T47D (cell line): ENCODE measurements around the gene CCDC6.
"Not testable (repeated sequence)": the region's sequence is repeated elsewhere in the genome, so short reads cannot be mapped to it uniquely, and the experiment has no call there.

ENCODE experiments used
- DNase-seq, 2 experiments: peaks; one replicate each; pipeline versions ENCODE4 v3.0.0 to v3.0.0-alpha.2; 2011 to 2012; ENCODE audit warnings: low read depth in 1 of 2, low spot score in 1 of 2
- JUND ChIP-seq: IDR thresholded peaks from 2 replicates; pipeline ENCODE4 v1.6.1; 2012; ENCODE audit warnings: low read depth
- in situ Hi-C: cut with HindIII; loops from 2 replicates; pipeline ENCODE4 v1.10.0; 2016; ENCODE audit warnings: low sequenced_read_pairs, low pct_unique_long_range_greater_than_20kb

Gene CCDC6

DNA sequence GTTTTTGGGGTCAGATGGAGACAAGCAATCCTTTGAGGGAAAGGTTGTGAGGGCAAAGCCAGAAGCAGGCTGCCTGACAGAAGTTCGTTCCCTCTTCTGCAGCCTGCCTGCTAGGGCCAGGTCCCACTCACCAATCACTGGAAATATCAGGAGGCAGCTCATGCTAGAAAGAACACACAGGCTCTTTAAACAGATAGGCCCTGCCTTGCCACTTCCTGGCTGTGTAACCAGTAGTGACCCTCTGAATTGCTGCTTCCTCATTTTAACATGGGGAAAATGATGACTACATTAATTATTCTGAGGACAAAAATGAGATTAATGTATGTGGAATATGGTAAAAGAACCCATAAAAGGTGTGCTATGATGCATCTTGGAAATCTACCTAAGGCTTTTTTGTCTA lies 102.6 kb downstream of the CCDC6 start:
- in situ Hi-C loops, result no loop called here
- TF ChIP-seq JUND, result no peak
- no peak for DNase-seq

- DNase-seq, result no peak
- in situ Hi-C loops, result no loop called here
- TF ChIP-seq JUND, result no peak
Measured at GRCh38 chr10:59801171-59801570, 105.2 kb downstream of the CCDC6 start.

GRCh38 chr10:59799421-59799820 lies 106.9 kb downstream of the CCDC6 start:
- DNase-seq, result no peak
- no peak for TF ChIP-seq JUND
- in situ Hi-C loops, result no loop called here

- no peak for DNase-seq
- no peak for TF ChIP-seq JUND
- in situ Hi-C loops, result no loop called here
Measured at GRCh38 chr10:59793919-59794318, 112.4 kb downstream of the CCDC6 start.

- no peak for DNase-seq
- in situ Hi-C loops, result no loop called here
- no peak for TF ChIP-seq JUND
Measured at GRCh38 chr10:59792812-59793211, 113.5 kb downstream of the CCDC6 start.

GRCh38 chr10:59791601-59792000 lies 114.8 kb downstream of the CCDC6 start:
- in situ Hi-C loops, result no loop called here

GRCh38 chr10:59790080-59790479 lies 116.3 kb downstream of the CCDC6 start:
- in situ Hi-C loops, result not testable (repeated sequence)

More at GRCh38 chr10:59791601-59792000, 114.8 kb downstream of the CCDC6 start:
- TF ChIP-seq JUND, result no peak
- DNase-seq, result no peak

DNA sequence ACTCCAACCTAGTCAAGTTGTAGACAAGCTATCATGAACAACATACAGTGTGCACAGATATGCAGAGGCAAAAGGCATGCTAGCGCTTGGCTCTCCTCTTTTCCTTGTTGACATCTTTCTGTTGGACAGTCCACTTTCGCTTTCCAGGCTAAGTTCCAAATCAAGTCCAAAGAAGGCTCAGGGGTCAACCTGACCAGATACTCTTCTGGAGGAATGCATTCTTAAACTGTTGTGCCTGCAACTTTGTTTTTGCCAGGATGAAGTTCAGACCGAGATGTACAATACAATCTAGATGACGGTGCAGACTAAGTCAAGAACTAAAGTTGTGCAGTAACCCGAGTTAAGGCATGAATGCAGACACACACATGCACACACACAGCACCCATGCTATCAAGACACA lies 117.4 kb downstream of the CCDC6 start:
- in situ Hi-C loops, DNase-seq: not testable (repeated sequence)

More at GRCh38 chr10:59790080-59790479, 116.3 kb downstream of the CCDC6 start:
- not testable (repeated sequence) for DNase-seq

GRCh38 chr10:59787032-59787431 lies 119.3 kb downstream of the CCDC6 start:
- in situ Hi-C loops, result not testable (repeated sequence)

GRCh38 chr10:59785476-59785875 lies 120.9 kb downstream of the CCDC6 start:
- DNase-seq, in situ Hi-C loops: not testable (repeated sequence)

More at GRCh38 chr10:59787032-59787431, 119.3 kb downstream of the CCDC6 start:
- not testable (repeated sequence) for DNase-seq

DNA sequence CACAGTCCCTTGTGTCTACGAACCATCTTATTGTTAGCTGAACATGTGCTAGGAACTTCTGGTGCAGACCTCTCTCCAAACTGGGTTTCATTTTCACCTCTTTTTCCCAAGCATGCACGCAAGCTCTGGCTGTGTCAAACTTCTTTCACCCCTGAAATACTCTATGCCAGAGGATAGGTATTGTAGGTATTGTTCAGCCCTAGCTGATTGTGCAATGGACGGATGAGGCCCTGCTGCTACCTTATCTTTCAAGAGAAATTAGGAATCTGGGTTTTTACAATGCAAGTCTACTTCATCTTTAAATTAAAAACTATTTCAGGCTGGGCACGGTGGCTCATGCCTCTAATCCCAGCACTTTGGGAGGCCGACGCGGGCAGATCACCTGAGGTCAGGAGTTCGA lies 124.8 kb downstream of the CCDC6 start:
- DNase-seq, result no peak
- no peak for TF ChIP-seq JUND
- in situ Hi-C loops, result no loop called here

DNA sequence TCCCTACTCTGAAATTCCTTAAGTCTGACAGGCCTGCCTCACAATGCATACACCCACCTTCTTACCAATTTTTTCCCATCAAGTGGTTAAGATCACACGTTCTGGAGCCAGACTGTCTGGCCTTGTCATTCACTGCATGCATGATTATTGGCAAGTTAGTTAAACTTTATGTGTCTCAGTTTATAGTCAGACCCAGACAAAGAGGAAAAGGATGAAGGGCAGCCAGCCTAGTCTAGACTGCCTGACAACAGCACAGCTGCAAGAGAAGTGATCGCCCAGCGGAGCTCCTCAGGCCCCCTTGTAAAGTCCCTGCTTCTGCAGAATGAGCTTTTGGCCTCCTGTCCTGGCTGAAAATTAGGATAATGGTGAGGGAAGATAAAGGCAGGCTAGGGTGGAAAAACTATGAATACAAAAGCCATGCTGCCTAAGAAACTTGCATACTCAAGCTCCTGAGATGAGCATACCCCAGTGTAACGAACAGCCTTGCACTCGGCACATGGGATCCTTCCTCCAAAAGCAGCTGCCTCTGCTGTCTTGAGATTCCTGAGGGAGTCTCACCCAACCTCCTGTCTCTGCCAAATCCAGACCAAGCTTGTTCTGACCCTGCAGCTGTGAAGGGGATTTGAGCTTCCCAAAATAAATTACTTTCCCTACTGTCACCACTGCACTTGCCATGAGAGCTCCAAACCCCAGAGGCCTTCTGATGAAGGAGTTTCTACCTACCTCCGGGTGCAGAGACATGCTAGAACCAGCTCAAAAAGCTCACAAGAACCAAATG lies 126.4 kb downstream of the CCDC6 start:
- in situ Hi-C loops, result no loop called here

DNA sequence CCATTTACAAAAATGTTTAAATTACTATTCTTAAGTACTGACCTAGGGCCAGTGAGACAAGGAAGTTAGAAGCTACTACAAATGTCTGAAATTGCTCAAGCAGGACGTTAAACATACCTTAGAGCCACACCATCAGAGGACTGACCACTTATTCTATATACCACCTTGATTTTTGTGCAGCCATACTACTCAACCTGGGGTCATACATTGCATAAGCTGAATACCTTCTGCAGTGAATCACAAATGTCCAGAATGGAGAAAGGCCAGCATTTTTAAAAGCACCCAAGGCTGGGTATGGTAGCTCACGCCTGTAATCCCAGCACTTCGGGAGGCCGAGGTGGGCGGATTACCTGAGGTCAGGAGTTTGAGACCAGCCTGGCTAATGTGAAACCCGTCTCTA lies 131.9 kb downstream of the CCDC6 start:
- TF ChIP-seq JUND, result no peak
- in situ Hi-C loops, result no loop called here
- no peak for DNase-seq

More for the DNA sequence above, 126.4 kb downstream of the CCDC6 start:
- DNase-seq, result no peak
- TF ChIP-seq JUND, result no peak

GRCh38 chr10:59773088-59773487 lies 133.3 kb downstream of the CCDC6 start:
- DNase-seq, result no peak
- in situ Hi-C loops, result no loop called here
- no peak for TF ChIP-seq JUND
